Left ventricle myocardium superior (tissue), 1 donor: ENCODE results near the gene L1CAM. TPM values are rescaled to one million over a fixed set of nuclear protein-coding genes. Genes with fewer than 3 reads are reported as not detected.

Experiments used
- ATAC-seq: fragments of 200-7000 bp; cut with Tn5 transposase; one replicate; pipeline ENCODE4 v1.9.1; 2020; ENCODE audit warnings: mild to moderate bottlenecking, moderate library complexity
- DNase-seq: peaks from one replicate; pipeline ENCODE4 v3.0.0-alpha.2; 2020
- intact Hi-C: fragments of 100-400 bp; cut with micrococcal nuclease; formaldehyde crosslinking; loops from one replicate; pipeline ENCODE4 v1.11.0; 2022
- total RNA-seq: library from RNA; stranded (reverse); fragmentation: NEBNext Ultra II Directional; extraction: Animal tissue kit (Norgen Biotek cat#: 25700); gene quantifications from one replicate; pipeline ENCODE4 v1.2.1, GENCODE V29; 2021
- donor health status: DM: no; HTN: yes; CAD: no; lungs with severe emphysema.

L1CAM gene
- total RNA-seq, 1 donor from 2014 or later = 4.8 TPM

DNA sequence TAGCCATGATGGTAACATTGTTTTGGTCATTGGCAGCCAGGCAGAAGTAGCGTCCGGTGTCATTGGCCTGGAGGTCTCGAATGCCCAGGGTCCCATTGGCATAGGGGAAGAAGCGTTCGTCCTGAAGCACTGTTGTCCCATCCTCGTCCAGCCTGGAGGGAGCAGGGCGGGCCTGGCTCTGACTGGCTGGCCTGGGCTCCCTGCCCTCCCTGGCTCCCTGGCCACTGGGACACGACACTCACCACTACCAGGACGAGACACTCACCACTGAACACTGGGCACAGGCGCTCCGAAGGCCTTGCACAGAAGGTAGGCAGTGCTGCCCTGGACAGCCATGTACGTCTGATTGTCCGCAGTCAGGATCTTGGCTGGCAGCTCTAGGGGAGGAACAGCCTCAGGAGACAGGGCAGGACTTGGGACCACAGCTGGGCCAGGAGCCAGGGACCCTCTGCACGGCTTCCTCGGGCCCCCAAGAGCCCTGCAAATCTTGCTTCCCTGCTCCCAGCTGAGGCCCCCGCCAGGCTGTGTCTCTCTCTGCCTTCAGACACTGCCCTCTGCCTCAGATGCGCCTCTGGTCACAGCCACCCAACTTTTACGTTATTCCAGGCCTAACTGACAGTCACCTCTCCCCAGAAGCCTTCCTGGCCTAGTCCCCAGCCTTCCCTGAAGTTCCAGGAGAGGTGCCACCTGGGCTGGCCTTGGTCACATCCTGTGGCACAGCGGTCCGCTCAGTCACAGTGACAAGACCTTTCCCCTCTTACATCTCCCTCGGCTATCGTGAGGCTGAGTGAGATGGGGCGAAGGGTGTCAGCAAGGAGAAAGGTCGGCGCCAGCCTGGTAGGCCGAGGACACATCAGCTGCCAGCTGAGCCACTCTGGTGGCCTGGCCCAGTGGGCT, 17.1 kb downstream of the L1CAM start:
- DNase-seq (no peak), ATAC-seq (no peak)
- intact Hi-C loops = no loop called here

DNA sequence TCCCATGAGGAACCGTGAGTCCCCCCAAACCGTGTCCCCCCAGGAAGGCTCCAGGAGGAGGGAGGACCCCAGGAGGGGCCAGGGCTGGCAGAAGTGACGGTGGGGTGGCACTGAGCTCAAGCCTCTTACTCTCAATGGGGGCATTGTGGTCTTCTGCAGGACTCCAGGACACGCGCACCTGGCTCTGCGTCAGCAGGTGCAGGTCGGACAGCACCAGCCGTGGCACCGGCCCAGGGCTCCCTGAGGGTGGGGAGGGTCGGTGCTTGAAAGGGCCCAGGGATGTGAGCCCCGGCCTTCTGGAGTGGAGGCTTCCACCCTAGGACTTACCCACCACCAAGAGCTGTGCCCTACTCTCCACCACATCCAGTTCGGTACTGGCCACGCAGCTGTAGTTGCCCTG, 18.3 kb downstream of the L1CAM start:
- DNase-seq (no peak), ATAC-seq (no peak)
- intact Hi-C loops = no loop called here

DNA sequence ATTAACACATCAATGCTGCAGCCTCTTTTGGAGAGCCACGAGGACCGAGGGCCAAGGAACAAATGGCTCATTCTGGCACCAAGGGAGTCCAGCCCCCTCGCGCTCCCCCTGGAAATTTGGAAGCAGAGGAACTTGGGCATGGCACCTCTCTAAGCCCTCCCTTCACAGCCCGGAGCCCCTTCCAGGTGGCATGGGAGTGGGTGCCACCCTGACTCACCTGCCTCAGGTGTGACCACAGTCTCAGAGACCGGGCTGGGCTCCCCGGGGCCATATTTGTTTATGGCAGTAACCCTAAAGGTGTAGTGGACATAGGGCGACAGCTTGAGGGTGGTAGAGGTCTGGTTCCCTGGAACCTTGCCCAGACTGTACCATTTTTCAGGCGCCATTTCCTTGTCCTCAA, 18.8 kb downstream of the L1CAM start:
- intact Hi-C loops = no loop called here
- DNase-seq (no peak), ATAC-seq (no peak)

DNA sequence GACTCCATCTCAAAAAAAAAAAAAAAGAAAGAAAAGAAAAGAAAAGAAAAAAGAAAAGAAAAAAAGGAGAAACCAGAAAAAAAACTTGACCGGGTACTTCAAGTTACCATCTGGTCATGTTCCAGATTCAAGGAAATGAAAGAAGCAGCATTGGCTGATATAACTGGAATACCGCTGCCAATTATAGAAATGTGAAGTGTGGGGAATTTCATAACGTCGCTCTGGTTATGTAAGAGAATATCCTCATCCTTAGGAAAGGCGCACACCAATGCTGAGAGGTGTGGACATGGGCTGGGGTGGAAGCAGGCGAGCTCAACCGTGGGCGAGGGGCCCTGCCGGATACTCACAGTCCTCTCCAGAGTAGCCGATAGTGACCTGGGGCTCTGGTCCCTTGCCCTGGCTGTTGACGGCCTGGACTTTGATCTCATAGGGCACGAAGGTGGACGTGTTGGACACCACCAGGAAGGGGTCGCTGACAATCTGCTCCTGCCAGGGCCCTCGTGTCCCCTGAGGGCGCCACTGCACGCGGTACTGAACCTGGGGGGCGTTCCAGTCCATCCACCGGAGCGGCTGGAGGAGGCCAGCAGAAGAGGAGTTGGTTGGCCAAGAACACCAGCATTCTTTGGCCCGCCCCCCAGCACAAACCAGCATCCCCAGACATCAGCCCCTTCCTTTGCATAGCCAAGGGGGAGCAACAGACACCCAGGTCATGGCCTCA, 19.5 kb downstream of the L1CAM start:
- intact Hi-C loops = no loop called here
- DNase-seq (no peak), ATAC-seq (no peak)

DNA sequence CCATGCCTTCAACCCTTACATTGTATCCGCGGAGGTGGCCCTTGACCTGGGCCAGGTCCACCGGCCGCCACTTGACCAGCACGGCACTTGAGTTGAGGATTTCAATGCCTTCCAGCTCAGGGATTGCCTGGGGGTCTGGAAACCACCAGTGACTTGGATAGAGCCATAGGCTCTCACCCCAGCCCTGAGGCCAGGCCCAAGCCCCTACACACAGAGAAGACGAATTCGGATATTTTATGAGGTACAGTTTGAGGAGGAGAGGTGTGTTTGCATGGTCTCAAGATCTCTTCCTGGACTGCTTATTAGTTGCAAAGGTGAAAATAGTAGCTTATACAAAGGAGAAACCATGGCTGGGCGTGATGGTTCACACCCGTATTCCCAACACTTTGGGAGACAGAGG, 20.3 kb downstream of the L1CAM start:
- intact Hi-C loops = no loop called here
- DNase-seq (no peak), ATAC-seq (no peak)

DNA sequence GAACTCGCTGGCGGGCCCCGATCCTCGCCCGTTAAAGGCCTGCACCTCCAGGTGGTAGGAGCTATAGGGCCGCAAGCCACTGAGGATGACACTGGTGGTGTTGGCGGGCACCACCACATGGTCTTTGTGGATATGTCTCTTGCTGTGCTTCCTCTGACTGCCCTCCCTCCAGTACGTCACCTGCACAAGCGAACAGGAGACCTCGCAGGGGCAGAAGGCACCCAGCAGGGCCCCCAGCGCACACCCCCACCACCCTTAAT, 20.7 kb downstream of the L1CAM start:
- intact Hi-C loops = no loop called here
- ATAC-seq (no peak), DNase-seq (no peak)

DNA sequence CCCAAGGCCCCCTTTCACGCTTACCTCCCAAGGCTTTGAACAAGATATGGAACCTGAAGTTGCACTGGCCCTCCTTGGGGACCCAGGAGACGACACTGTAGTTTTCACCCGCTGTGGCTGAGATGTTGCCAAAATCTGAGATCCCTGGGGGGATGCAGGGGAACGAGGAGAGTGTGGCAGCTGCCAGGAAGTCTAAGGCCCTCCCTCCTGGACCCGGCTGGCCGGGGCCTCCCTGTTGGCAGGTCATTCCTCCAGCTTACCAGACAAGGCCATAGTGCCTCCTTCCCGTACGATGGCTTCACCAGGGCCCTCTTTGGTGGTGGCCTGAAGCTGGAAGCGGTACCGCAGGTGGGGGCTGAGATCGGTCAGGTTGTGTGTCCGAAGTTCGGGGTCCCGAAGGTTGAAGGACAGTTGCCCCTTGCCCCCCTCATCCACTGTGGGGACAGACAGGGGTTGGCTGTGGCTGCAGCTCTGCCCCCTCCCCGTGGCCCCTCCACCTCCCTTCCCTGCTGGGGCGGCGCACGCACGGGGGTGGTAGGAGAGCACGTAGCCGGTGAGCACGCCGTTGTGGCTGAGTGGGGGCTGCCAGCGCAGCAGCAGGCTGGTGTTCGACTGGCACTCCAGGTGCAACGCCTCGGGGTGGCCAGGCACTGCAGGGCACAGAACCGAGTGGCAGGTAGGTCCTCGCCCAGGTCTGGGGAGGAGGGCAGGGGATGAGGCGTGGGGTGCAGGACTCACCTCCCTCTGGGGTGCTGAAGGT, 21.2 kb downstream of the L1CAM start:
- no peak for ATAC-seq
- no peak for DNase-seq
- intact Hi-C loops = no loop called here

DNA sequence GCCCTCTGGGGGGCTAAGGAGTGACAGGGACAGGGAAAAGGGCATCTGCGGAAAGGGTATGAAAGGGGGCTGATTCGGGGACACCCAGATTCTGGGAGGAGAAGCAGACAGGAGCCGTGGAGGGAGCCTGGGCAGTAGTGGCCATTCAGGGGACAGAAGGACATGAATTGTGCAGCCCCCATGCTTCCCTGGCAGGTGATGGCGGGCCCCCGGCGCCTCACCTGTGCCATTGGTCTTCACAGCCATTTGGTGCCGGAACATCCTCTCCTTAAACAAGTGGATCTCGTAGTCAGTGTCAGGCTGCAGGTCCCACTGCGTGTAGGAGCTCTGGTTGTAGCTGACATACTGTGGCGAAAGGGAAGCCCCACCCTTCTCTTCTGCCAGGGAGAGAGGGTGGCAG, 21.9 kb downstream of the L1CAM start:
- intact Hi-C loops = no loop called here
- no peak for ATAC-seq
- no peak for DNase-seq

DNA sequence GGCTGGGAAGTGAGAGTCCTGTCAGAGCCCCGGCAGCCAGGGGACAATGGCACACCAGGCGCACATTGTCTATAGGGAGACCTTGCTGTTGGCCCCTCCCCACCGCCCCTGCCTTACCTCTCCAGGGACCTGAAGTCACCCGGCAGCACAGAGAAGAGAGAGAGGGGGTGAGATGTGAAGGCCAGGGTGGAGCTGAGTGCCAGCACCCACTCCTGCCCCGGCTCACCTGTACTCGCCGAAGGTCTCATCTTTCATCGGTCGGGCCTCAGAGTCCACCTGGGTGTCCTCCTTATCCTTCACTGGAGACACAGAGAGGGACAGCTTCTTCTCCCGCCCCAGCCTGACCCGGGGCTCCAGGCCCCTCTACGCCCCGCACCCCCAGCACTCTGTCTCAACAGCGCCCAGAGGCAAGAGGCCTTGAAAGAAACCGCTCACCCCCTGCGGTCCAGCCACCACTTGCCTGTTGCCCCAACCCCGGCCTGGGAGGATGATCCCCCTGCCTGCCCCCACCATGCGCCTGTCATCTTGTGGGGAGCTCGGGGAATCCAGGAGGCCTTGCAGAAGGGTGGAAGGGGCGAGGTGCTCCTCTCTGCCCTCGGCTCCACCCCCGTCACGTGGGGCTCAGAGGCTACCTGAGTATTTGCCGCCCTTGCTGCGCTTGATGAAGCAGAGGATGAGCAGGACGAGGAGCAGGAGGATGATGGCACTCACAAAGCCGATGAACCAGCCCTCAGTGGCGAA, 22.6 kb downstream of the L1CAM start:
- ATAC-seq = no peak
- intact Hi-C loops = no loop called here
- DNase-seq = no peak

DNA sequence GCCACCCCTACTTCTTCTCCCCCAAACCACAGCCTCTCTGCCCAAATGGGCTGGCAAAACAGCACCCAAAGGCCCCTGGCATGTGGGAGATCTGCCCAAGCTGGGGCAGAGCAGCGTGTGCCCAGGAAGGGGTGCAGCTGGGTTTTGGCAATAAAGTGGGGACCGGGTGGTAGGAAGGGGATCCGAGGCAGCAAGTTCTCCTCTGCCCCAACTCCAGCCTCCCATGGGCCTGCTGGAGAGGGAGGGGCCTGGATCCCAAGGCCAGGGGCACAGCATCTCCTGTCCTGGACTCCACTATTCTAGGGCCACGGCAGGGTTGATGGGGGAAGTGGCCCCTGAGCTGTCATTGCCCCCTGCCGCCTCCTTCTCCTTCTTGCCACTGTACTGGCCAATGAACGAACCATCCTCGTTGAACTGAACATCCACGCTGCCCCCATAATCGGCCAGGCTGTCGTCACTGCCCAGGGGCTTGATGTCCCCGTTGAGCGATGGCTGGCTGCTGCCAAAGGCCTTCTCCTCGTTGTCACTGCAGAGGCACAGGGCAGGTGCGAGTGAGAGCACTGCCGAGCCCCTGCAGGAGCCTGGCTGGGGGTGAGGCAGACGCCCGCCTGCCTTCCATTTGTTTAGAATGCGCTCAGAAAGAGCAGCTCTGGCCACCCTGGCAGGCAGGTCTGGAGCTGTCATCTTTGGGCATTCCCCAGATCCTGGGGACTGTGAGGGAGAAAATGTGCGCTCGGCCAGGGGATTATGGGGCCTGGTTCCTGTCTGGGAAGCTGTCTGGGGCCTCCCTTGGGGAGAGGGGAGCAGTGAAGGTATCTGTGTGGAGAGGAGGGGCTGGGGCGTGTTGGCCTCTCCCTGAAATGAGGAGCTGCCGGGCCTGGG, 23.4 kb downstream of the L1CAM start:
- no peak for ATAC-seq
- intact Hi-C loops = no loop called here
- DNase-seq = no peak

DNA sequence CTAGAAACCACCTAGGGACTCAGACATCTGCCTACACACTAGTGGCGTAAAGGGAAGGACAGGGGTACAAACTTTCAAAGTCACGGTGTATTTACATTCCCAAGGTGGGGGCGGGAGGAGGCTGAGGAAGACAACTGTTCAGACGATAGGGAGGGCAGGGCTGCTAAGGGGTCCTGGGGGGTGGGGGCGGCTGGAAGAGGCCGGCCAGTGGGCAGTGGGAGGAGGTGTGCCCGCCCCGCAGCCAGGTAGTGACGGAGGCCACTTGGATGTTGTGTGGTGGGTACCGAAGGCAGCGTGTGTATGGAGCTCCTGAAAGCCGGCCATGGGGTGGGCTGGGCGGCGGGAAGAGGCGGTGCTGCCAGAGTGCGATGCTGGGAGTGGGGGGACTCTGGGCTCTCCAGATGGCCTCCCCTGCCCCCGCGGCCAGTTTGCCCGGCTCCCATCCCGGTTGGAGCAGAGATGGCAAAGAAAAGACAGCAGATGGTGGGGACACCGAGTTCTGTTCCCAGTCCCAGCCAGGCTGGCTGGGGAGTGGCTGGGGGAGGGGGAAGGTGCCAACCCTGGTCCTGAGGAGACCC, 24.2 kb downstream of the L1CAM start:
- DNase-seq (no peak), ATAC-seq (no peak)
- intact Hi-C loops = no loop called here

DNA sequence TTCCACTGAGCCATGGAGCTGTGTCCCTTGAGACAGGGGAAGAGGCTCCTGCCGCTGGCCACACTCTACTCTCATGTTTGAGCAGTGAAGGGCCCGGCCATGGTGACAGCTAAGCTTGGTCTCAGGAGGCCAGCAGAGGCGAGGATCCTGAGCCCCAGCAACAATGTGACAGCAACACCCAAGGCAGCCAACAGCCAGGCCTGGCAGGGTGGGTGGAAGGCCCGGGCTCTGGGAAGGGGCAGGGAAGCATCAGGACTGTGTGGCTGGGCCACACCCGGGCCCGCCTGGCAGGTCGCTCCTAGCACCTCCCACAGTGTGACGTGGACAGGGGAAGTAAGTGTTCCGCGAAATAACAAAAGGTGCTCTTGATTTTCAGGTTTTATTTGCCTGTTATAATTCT, 24.8 kb downstream of the L1CAM start:
- intact Hi-C loops = no loop called here
- DNase-seq (no peak), ATAC-seq (no peak)

DNA sequence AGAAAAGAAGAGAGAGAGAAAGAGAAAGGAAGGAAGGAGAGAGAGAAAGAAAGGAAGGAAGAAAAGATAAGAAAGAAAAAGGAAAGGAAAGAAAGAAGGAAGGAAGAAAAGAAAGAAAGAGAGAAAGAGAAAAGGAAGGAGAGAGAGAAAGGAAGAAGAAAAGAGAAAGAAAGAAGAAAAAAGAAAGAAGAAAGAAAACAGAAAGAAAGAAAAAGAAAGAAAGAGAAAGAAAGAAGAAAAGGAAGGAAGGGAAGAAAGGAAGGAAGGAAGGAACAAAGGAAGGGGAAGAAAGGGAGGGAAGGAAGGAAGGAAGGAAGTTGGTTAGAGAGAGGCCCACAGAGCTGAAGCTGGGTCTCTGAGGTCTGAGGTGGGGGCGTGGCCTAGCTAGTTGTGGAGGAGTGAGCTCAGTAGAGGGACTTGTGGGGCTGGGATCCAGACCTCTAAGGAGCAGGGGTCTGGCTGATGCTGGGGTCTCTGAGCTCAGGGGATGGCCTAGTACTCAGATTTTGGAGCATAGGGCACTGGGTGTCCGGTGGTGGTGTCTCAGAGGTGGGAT, 28.5 kb downstream of the L1CAM start:
- intact Hi-C loops = no loop called here
- no peak for ATAC-seq

DNA sequence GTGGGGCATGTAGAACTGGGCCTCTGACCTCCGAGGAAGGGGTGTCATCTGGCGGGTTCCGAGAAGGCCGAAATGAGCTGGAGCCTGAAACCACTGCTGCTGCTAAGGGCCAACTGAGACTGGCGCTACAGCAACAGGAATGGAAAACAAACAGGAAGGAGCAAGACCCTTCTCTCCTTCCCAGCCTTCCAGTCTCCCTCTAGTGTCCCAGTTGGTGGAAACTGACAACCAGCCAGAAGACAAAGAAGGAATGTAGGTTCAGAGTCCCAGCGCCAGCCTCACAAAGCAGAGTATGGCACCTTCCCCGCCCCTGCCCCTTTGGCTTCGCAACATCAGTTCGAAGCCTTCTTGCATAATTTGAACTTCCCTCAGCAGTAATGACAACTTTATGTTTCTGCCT, 31.3 kb downstream of the L1CAM start:
- no peak for DNase-seq
- no peak for ATAC-seq
- intact Hi-C loops = no loop called here

More for the DNA sequence above, 28.5 kb downstream of the L1CAM start:
- no peak for DNase-seq

DNA sequence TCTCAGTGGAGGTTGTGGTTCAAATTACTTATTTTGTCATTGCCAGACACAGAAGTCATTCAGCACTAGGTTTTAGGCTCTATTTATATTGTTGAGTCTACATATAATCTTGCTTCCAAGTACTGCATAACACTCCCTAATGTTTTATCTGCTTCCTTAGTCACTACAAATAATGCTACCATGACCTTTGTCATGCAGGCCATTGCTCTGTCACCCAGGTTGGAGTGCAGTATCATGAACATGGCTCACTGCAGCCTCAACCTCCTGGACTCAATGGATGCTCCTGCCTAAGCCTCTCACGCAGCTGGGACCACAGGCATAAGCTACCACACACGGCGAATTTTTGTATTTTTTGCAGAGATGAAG, 32.1 kb downstream of the L1CAM start:
- ATAC-seq (no peak), DNase-seq (no peak)
- intact Hi-C loops = no loop called here

DNA sequence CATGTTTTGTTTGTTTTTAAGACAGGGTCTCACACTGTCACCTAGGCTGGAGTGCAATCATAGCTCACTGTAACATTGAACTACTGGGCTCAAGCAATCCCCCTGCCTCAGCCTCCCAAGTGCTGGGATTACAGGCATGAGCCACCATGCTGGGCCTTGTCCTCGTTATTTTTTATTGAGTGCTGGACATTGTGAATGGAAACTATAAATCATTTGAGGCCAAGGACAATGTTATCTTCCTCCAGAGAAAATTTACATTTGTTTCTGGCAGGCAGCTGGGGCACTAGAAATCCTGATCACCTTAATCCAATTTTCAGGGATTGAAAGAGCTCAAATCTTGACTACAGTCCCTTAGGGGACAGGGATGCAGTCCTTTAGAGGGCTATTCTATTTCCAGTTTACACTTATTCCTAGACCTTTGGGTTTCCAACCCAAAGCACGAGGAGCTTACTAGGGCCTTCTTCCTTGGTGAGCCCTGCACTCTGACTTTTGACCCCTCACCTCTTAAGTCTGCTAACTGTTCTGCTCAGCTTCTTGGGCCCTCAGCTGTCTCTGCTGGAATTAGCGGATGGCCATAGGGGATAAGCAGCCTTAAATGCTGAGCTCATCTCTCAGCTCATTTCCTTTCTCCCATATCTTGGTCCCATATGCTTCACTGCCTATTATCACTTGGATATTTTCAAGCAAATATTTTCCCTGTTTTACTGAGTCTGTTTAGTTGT, 32.6 kb downstream of the L1CAM start:
- intact Hi-C loops = no loop called here
- DNase-seq (no peak), ATAC-seq (no peak)

DNA sequence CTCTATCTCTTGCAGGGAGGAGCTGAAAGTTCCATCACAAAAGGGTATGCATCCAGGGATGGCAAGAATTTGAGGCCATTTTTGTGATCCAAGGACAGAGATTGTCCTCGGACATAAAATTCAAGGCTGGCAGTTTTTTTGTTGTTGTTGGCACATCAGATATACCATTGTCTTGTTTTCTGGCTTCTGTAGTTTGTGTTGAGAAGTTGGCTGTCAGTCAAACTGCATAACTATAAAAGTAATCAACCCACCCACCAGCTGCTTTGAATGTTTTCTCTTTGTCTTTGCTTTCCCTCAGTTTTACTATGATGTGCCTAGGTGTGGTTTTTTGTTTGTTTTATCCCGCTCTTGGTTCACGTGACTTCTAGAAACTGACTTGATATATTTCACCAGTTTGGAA, 34.0 kb downstream of the L1CAM start:
- ATAC-seq (no peak), DNase-seq (no peak)
- intact Hi-C loops = no loop called here

DNA sequence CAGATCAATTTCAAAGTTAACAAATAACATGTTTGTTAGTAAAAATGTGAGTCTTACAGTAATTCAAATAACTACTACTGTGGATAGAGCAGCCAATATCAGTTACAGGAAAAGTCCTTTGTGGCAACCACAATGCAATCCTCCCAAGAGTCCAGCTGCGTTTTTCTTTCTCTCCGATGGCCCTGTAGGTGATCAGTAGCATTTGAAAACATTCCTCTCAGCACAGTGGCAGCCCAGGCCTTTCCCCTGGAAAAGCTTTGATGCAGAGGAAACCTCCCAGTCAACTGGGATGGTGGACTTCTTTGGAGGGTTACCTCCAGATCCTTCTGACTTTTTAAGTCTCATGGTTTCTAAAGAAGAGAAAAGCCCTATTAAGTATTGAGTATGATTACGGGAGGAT, 37.6 kb downstream of the L1CAM start:
- ATAC-seq (no peak), DNase-seq (no peak)
- intact Hi-C loops = no loop called here
